MM.1S (cell line): ENCODE data around the gene BMPER.

ENCODE experiments used
- CTCF ChIP-seq: fragments of 300-600 bp; sonication (generic); IDR thresholded peaks from 2 replicates; pipeline ENCODE4 v1.5.1; 2016; ENCODE audit warnings: antibody characterized with exemption, low read length, mixed read lengths
- EZH2 ChIP-seq: fragments of 300-600 bp; sonication (generic); optimal IDR thresholded peaks from 2 replicates; pipeline ENCODE3; 2017; ENCODE audit warnings: low read depth, mild to moderate bottlenecking, antibody characterized with exemption, low read length, mixed read lengths
- EZH2phosphoT487 ChIP-seq: fragments of 300-600 bp; sonication (generic); IDR thresholded peaks from 2 replicates; pipeline ENCODE4 v1.6.1; 2018; ENCODE audit warnings: antibody characterized with exemption, low read length

- TF ChIP-seq CTCF (no peak), EZH2 (no peak), EZH2phosphoT487 (no peak)
These were observed 191.4 kb downstream of the BMPER start for GRCh38 chr7:34096777-34097176.
